ENCODE data around the gene PCDHA6. TPM values are rescaled to one million over a fixed set of nuclear protein-coding genes. Genes with fewer than 3 reads are reported as not detected.

The PCDHA6 gene
- total RNA-seq, 6 experiments from 2014 or later: 0.07 to 0.09 (median 0.08) TPM; not detected in 3

DNA sequence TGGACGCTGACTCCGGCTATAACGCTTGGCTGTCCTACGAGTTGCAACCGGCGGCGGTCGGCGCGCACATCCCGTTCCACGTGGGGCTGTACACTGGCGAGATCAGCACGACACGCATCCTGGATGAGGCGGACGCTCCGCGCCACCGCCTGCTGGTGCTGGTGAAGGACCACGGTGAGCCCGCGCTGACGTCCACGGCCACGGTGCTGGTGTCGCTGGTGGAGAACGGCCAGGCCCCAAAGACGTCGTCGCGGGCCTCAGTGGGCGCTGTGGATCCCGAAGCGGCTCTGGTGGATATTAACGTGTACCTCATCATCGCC, 49.5 kb downstream of the PCDHA6 start:
- peaks cover 26% of the 10 kb centered on the region for H3K9me3 Mint-ChIP-seq

More for the DNA sequence above, 49.5 kb downstream of the PCDHA6 start:
- Mint-ChIP-seq H3K4me3 (no peak overlapping the region), H3K27ac (no peak overlapping the region), H3K27me3 (ENCODE audit: insufficient read depth) (no peaks in the 10 kb centered on the region), H3K4me1 (ENCODE audit: low read depth) (no peaks in the 10 kb centered on the region), H3K36me3 (ENCODE audit: low read depth) (peaks cover 4% of the 10 kb centered on the region; the same call in 1 of the 2 replicates)
- TF ChIP-seq, protein P1, sequence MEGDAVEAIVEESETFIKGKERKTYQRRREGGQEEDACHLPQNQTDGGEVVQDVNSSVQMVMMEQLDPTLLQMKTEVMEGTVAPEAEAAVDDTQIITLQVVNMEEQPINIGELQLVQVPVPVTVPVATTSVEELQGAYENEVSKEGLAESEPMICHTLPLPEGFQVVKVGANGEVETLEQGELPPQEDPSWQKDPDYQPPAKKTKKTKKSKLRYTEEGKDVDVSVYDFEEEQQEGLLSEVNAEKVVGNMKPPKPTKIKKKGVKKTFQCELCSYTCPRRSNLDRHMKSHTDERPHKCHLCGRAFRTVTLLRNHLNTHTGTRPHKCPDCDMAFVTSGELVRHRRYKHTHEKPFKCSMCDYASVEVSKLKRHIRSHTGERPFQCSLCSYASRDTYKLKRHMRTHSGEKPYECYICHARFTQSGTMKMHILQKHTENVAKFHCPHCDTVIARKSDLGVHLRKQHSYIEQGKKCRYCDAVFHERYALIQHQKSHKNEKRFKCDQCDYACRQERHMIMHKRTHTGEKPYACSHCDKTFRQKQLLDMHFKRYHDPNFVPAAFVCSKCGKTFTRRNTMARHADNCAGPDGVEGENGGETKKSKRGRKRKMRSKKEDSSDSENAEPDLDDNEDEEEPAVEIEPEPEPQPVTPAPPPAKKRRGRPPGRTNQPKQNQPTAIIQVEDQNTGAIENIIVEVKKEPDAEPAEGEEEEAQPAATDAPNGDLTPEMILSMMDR (IDR thresholded peaks at IDR 0.05): no peak
- DNase-seq: no peak

Other genes with a start within 250 kb of the PCDHA6 start
- gene CD14, start 194.8 kb upstream of the PCDHA6 start, total RNA-seq (2021; fragmentation: NEBNext Ultra II Directional; extraction: Animal tissue kit (Norgen Biotek cat#: 25700)): 1 to 10 TPM in 5 of 6 experiments, under 1 TPM in 1; 0.84 to 1.9 (median 1.3) TPM
- 1 to 10 TPM; 3.6 to 7.2 (median 6.1) TPM for gene TMCO6, start 188.5 kb upstream of the PCDHA6 start, total RNA-seq (2021; fragmentation: NEBNext Ultra II Directional; extraction: Animal tissue kit (Norgen Biotek cat#: 25700))
- gene NDUFA2, start 180.3 kb upstream of the PCDHA6 start, total RNA-seq (2021; fragmentation: NEBNext Ultra II Directional; extraction: Animal tissue kit (Norgen Biotek cat#: 25700)): 10 to 100 TPM; 60.5 to 73.9 (median 67.0) TPM
- gene IK, start 180.1 kb upstream of the PCDHA6 start, total RNA-seq (2021; fragmentation: NEBNext Ultra II Directional; extraction: Animal tissue kit (Norgen Biotek cat#: 25700)): 100 to 1,000 TPM in 4 of 6 experiments, 10 to 100 TPM in 2; 83.3 to 116 (median 109) TPM
- gene WDR55, start 163.1 kb upstream of the PCDHA6 start, total RNA-seq (2021; fragmentation: NEBNext Ultra II Directional; extraction: Animal tissue kit (Norgen Biotek cat#: 25700)): 10 to 100 TPM; 23.7 to 28.3 (median 25.8) TPM
- under 1 TPM; 0.26 to 0.59 (median 0.41) TPM for gene DND1, start 154.4 kb upstream of the PCDHA6 start, total RNA-seq (2021; fragmentation: NEBNext Ultra II Directional; extraction: Animal tissue kit (Norgen Biotek cat#: 25700))
- gene HARS1, start 136.6 kb upstream of the PCDHA6 start, total RNA-seq (2021; fragmentation: NEBNext Ultra II Directional; extraction: Animal tissue kit (Norgen Biotek cat#: 25700)): 100 to 1,000 TPM in 1 of 6 experiments, 10 to 100 TPM in 5; 89.1 to 102 (median 96.8) TPM
- gene HARS2, start 136.5 kb upstream of the PCDHA6 start, total RNA-seq (2021; fragmentation: NEBNext Ultra II Directional; extraction: Animal tissue kit (Norgen Biotek cat#: 25700)): 10 to 100 TPM; 22.1 to 23.5 (median 22.9) TPM
- gene ZMAT2, start 127.5 kb upstream of the PCDHA6 start, total RNA-seq (2021; fragmentation: NEBNext Ultra II Directional; extraction: Animal tissue kit (Norgen Biotek cat#: 25700)): 10 to 100 TPM; 59.1 to 68.5 (median 63.8) TPM
- under 1 TPM; 0.09 to 0.22 (median 0.14) TPM for gene PCDHA1, start 41.8 kb upstream of the PCDHA6 start, total RNA-seq (2021; fragmentation: NEBNext Ultra II Directional; extraction: Animal tissue kit (Norgen Biotek cat#: 25700))
- under 1 TPM in 1 of 6 experiments, not detected in 5; 0.13 TPM for gene PCDHA2, start 33.1 kb upstream of the PCDHA6 start, total RNA-seq (2021; fragmentation: NEBNext Ultra II Directional; extraction: Animal tissue kit (Norgen Biotek cat#: 25700))
- under 1 TPM in 1 of 6 experiments, not detected in 5; 0.05 TPM for gene PCDHA3, start 26.9 kb upstream of the PCDHA6 start, total RNA-seq (2021; fragmentation: NEBNext Ultra II Directional; extraction: Animal tissue kit (Norgen Biotek cat#: 25700))
- under 1 TPM in 1 of 6 experiments, not detected in 5; 0.05 TPM for gene PCDHA4, start 20.9 kb upstream of the PCDHA6 start, total RNA-seq (2021; fragmentation: NEBNext Ultra II Directional; extraction: Animal tissue kit (Norgen Biotek cat#: 25700))
- not detected for gene PCDHA5, start 6.3 kb upstream of the PCDHA6 start, total RNA-seq (2021; fragmentation: NEBNext Ultra II Directional; extraction: Animal tissue kit (Norgen Biotek cat#: 25700))
- under 1 TPM; 0.09 to 0.26 (median 0.20) TPM for gene PCDHA7, start 6.3 kb downstream of the PCDHA6 start, total RNA-seq (2021; fragmentation: NEBNext Ultra II Directional; extraction: Animal tissue kit (Norgen Biotek cat#: 25700))
- under 1 TPM in 2 of 6 experiments, not detected in 4; 0.05 to 0.12 TPM for gene PCDHA8, start 13.2 kb downstream of the PCDHA6 start, total RNA-seq (2021; fragmentation: NEBNext Ultra II Directional; extraction: Animal tissue kit (Norgen Biotek cat#: 25700))
- under 1 TPM in 1 of 6 experiments, not detected in 5; 0.03 TPM for gene PCDHA9, start 20.4 kb downstream of the PCDHA6 start, total RNA-seq (2021; fragmentation: NEBNext Ultra II Directional; extraction: Animal tissue kit (Norgen Biotek cat#: 25700))
- gene PCDHA10, start 27.9 kb downstream of the PCDHA6 start, total RNA-seq (2021; fragmentation: NEBNext Ultra II Directional; extraction: Animal tissue kit (Norgen Biotek cat#: 25700)): not detected
- gene PCDHA11, start 41.0 kb downstream of the PCDHA6 start, total RNA-seq (2021; fragmentation: NEBNext Ultra II Directional; extraction: Animal tissue kit (Norgen Biotek cat#: 25700)): under 1 TPM in 4 of 6 experiments, not detected in 2; 0.07 to 0.14 (median 0.11) TPM
- gene PCDHA12, start 47.3 kb downstream of the PCDHA6 start, total RNA-seq (2021; fragmentation: NEBNext Ultra II Directional; extraction: Animal tissue kit (Norgen Biotek cat#: 25700)): under 1 TPM in 5 of 6 experiments, not detected in 1; 0.09 to 0.34 (median 0.20) TPM
- not detected for gene PCDHA13, start 54.2 kb downstream of the PCDHA6 start, total RNA-seq (2021; fragmentation: NEBNext Ultra II Directional; extraction: Animal tissue kit (Norgen Biotek cat#: 25700))
- gene PCDHAC1, start 98.3 kb downstream of the PCDHA6 start, total RNA-seq (2021; fragmentation: NEBNext Ultra II Directional; extraction: Animal tissue kit (Norgen Biotek cat#: 25700)): not detected
- gene PCDHAC2, start 138.5 kb downstream of the PCDHA6 start, total RNA-seq (2021; fragmentation: NEBNext Ultra II Directional; extraction: Animal tissue kit (Norgen Biotek cat#: 25700)): not detected
- not detected for gene PCDHB1, start 223.4 kb downstream of the PCDHA6 start, total RNA-seq (2021; fragmentation: NEBNext Ultra II Directional; extraction: Animal tissue kit (Norgen Biotek cat#: 25700))